Sigmoid colon (tissue), 4 donors: ENCODE results near the gene ASTN1.

Experiments used
- CTCF ChIP-seq, 4 experiments: fragments of 450-650 bp in 3 of 4; fragments of 200-600 bp in 1 of 4; IDR thresholded peaks; one replicate each; pipeline ENCODE4 v1.5.1; 2016 to 2019; ENCODE audit warnings: antibody characterized with exemption in 4 of 4, mild to moderate bottlenecking in 3 of 4, moderate library complexity in 2 of 4
- POLR2A ChIP-seq, 2 donors: fragments of 450-650 bp; IDR thresholded peaks; one replicate each; pipeline ENCODE4 v1.6.1; 2016; ENCODE audit warnings: antibody characterized with exemption in 2 of 2, mild to moderate bottlenecking in 2 of 2, moderate library complexity in 2 of 2
- POLR2AphosphoS5 ChIP-seq, 4 donors: sonication (generic); formaldehyde crosslinking; IDR thresholded peaks; one replicate each; pipeline ENCODE4 v1.6.1; 2017; ENCODE audit warnings: antibody characterized with exemption in 4 of 4

- TF ChIP-seq POLR2A (IDR thresholded peaks at IDR 0.05): no peak
- TF ChIP-seq CTCF (IDR thresholded peaks at IDR 0.05): no peak
- TF ChIP-seq POLR2AphosphoS5 (IDR thresholded peaks at IDR 0.05): no peak
These were observed 10.6 kb upstream of the ASTN1 start for GRCh38 chr1:177174921-177175634.
